Mesendoderm (in vitro differentiated cells): ENCODE data around the gene FAM184B.

Experiments used
- DNase-seq: peaks from one replicate; pipeline ENCODE4 v3.0.0; 2013
- H2AK5ac ChIP-seq: 2 replicates; pipeline ENCODE4 v1.6.1; 2013; ENCODE audit warnings: low read length, inconsistent platforms
- H2BK120ac ChIP-seq: 2 replicates; pipeline ENCODE4 v1.6.1; 2013; ENCODE audit warnings: low read depth, mild to moderate bottlenecking, low read length, moderate library complexity, mixed read lengths
- H2BK15ac ChIP-seq: replicated peaks from 2 replicates; pipeline ENCODE4 v1.6.1; 2013; ENCODE audit warnings: low read depth, mild to moderate bottlenecking, moderate library complexity
- H2BK5ac ChIP-seq: 2 replicates; pipeline ENCODE4 v1.6.1; 2013; ENCODE audit warnings: low read length, inconsistent platforms
- H3K18ac ChIP-seq: 2 replicates; pipeline ENCODE4 v1.6.1; 2013; ENCODE audit warnings: mild to moderate bottlenecking, low read length, mixed read lengths
- H3K23ac ChIP-seq: one replicate; pipeline ENCODE4 v1.6.1; 2013; ENCODE audit warnings: low read length
- H3K27ac ChIP-seq: 2 replicates; pipeline ENCODE4 v1.5.1; 2013; ENCODE audit warnings: low read depth, mild to moderate bottlenecking, inconsistent platforms, low read length, moderate library complexity
- H3K27me3 ChIP-seq: 2 replicates; pipeline ENCODE4 v1.6.1; 2013; ENCODE audit warnings: low read length, control low read depth, mild to moderate bottlenecking, inconsistent platforms; ENCODE audit not compliant: insufficient read depth, poor library complexity
- H3K36me3 ChIP-seq: 2 replicates; pipeline ENCODE4 v1.6.1; 2013; ENCODE audit warnings: low read length, inconsistent platforms; ENCODE audit not compliant: control insufficient read depth, insufficient read depth
- H3K4ac ChIP-seq: one replicate; pipeline ENCODE4 v1.6.1; 2013; ENCODE audit warnings: low read depth, mild to moderate bottlenecking, low read length, moderate library complexity
- H3K4me1 ChIP-seq: 2 replicates; pipeline ENCODE4 v1.6.1; 2013; ENCODE audit warnings: low read depth, low read length, inconsistent platforms; ENCODE audit not compliant: control insufficient read depth
- H3K4me2 ChIP-seq: 2 replicates; pipeline ENCODE4 v1.6.1; 2013; ENCODE audit warnings: low read length
- H3K4me3 ChIP-seq: 2 replicates; pipeline ENCODE4 v1.5.1; 2013; ENCODE audit warnings: mild to moderate bottlenecking, low read length
- H3K56ac ChIP-seq: one replicate; pipeline ENCODE4 v1.6.1; 2013; ENCODE audit warnings: low read length
- H3K79me1 ChIP-seq: 2 replicates; pipeline ENCODE4 v1.6.1; 2013; ENCODE audit warnings: low read length, inconsistent platforms
- H3K79me2 ChIP-seq: 2 replicates; pipeline ENCODE4 v1.6.1; 2013; ENCODE audit warnings: mild to moderate bottlenecking, low read length; ENCODE audit not compliant: control insufficient read depth, insufficient read depth
- H3K9ac ChIP-seq: 2 replicates; pipeline ENCODE4 v1.6.1; 2013; ENCODE audit warnings: low read length, inconsistent platforms
- H4K5ac ChIP-seq: one replicate; pipeline ENCODE4 v1.6.1; 2013; ENCODE audit warnings: low read length
- H4K8ac ChIP-seq: one replicate; pipeline ENCODE4 v1.6.1; 2013; ENCODE audit warnings: low read depth, mild to moderate bottlenecking, control low read depth, low read length, moderate library complexity
- WGBS: extraction: QIAGEN DNeasy Blood & Tissue Kit; methylation state at CpG from one replicate; pipeline ENCODE4 v1.1.7; 2013; ENCODE audit warnings: low lambda C conversion rate, missing lambda C conversion rate; ENCODE audit not compliant: insufficient coverage; ENCODE audit errors: extremely low coverage; 5-methylcytosine and 5-hydroxymethylcytosine counted together

FAM184B gene

DNA sequence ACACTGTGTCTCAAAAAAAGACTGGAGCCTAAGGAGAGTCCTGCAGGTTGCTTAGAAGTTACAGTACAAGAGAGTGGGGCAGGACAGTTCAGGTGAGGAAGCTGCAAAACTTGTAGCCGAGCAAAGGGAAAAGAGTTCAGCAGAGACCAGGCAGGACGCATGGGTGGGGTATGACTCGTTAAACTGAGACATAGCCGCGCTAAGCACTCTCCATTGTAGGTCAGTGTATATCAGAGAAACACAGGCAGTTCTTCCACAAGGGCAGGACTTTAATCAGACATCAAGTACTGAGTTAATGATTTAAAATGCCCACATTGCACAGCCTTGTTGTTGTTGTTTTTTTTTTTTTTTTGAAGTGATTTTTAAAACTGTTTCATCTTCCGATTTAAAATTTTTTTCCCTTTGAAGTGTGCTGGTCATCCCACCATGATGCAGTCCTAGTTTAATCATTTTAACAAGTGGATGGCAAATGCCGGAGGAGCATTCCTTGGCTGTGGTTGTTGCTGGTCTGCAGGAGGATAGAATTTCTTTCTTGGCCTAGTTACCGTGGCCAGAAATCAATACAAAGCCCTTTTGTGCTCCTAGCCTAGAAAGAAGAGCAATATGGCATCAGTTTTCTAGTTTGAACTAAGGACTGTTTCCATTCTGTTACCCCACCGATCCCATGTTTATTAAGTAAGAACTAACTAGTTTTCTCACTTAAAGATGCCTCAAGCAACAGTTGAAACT, 194.2 kb downstream of the FAM184B start:
- no peak overlapping the region for H2AK5ac ChIP-seq
- H3K23ac ChIP-seq: no peak overlapping the region
- no peak overlapping the region for H2BK15ac ChIP-seq
- no peak overlapping the region for H3K9ac ChIP-seq
- peak; percentile 12 for DNase-seq
- H4K8ac ChIP-seq: no peak overlapping the region
- H3K27me3 ChIP-seq: no peaks in the 10 kb centered on the region
- no peak overlapping the region for H3K56ac ChIP-seq
- no peak overlapping the region for H3K4me2 ChIP-seq
- H4K5ac ChIP-seq: no peak overlapping the region
- H3K79me2 ChIP-seq: no peaks in the 10 kb centered on the region
- H2BK120ac ChIP-seq: no peak overlapping the region
- no peaks in the 10 kb centered on the region for H3K4me1 ChIP-seq
- no peak overlapping the region for H3K4me3 ChIP-seq
- H3K36me3 ChIP-seq: peaks cover 13% of the 10 kb centered on the region
- H2BK5ac ChIP-seq: no peak overlapping the region
- H3K4ac ChIP-seq: no peak overlapping the region
- H3K79me1 ChIP-seq: no peaks in the 10 kb centered on the region
- WGBS: no CpG with 5 or more reads among the region's 9 CpGs
- H3K18ac ChIP-seq: no peak overlapping the region
- no peak overlapping the region for H3K27ac ChIP-seq

DNA sequence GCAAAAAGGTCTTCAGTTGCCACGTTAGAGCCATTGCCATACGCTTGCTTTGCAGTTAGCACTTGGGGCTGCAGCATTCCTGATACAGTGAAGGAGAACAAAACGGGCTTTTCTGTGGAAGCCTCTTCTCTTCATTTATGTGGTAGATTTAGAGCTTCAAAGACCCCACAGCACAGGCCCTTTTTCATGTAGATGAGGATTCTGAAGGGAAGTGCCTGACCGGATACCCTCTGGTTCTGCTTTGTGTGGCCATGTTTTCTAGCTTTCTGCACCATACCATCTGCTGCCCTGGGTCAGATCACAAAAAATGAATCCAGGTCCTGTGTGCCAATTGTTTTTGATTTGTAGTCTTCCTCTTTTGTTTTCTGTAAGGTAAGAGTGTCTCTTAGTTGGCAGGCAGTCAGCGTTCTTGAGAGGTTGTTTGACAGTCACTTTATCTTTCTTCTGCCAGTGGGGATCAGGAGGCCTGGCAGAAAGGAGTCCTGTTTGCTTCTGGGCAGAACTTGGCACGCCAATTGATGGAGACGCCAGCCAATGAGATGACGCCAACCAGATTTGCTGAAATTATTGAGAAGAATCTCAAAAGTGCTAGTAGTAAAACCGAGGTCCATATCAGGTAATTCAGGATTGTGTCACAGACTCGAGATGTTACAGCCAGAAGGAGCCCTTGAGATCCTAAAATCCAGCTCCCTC, 196.8 kb downstream of the FAM184B start:
- no peak overlapping the region for H3K56ac ChIP-seq
- H3K9ac ChIP-seq: no peak overlapping the region
- no peak overlapping the region for H3K23ac ChIP-seq
- H2AK5ac ChIP-seq: no peak overlapping the region
- peaks cover 13% of the 10 kb centered on the region for H3K36me3 ChIP-seq
- no peak overlapping the region for H3K27ac ChIP-seq
- no CpG with 5 or more reads among the region's 10 CpGs for WGBS
- no peak overlapping the region for H4K8ac ChIP-seq
- DNase-seq: no peak
- no peak overlapping the region for H3K4ac ChIP-seq
- H3K4me1 ChIP-seq: no peaks in the 10 kb centered on the region
- H3K4me3 ChIP-seq: no peak overlapping the region
- H4K5ac ChIP-seq: no peak overlapping the region
- no peaks in the 10 kb centered on the region for H3K79me1 ChIP-seq
- no peaks in the 10 kb centered on the region for H3K27me3 ChIP-seq
- no peak overlapping the region for H2BK120ac ChIP-seq
- H3K79me2 ChIP-seq: no peaks in the 10 kb centered on the region
- H3K4me2 ChIP-seq: no peak overlapping the region
- no peak overlapping the region for H3K18ac ChIP-seq
- H2BK15ac ChIP-seq: no peak overlapping the region
- no peak overlapping the region for H2BK5ac ChIP-seq

GRCh38 chr4:17583941-17584340, 197.5 kb downstream of the FAM184B start:
- H4K8ac ChIP-seq: no peak overlapping the region
- H3K4me1 ChIP-seq: no peaks in the 10 kb centered on the region
- no peaks in the 10 kb centered on the region for H3K27me3 ChIP-seq
- H3K27ac ChIP-seq: no peak overlapping the region
- no peak overlapping the region for H2BK15ac ChIP-seq
- no CpG with 5 or more reads among the region's 4 CpGs for WGBS
- peaks cover 13% of the 10 kb centered on the region for H3K36me3 ChIP-seq
- no peak overlapping the region for H2BK120ac ChIP-seq
- H3K79me2 ChIP-seq: no peaks in the 10 kb centered on the region
- H3K18ac ChIP-seq: no peak overlapping the region
- H3K56ac ChIP-seq: no peak overlapping the region
- no peak overlapping the region for H3K9ac ChIP-seq
- no peak overlapping the region for H2AK5ac ChIP-seq
- H2BK5ac ChIP-seq: no peak overlapping the region
- no peak overlapping the region for H3K23ac ChIP-seq
- peaks cover 4% of the 10 kb centered on the region for H3K79me1 ChIP-seq
- H3K4ac ChIP-seq: no peak overlapping the region
- no peak overlapping the region for H3K4me2 ChIP-seq
- DNase-seq: no peak
- no peak overlapping the region for H3K4me3 ChIP-seq
- H4K5ac ChIP-seq: no peak overlapping the region

- Histone ChIP-seq H2BK15ac (no peak overlapping the region), H3K4me1 (peaks cover 2% of the 10 kb centered on the region), H2AK5ac (no peak overlapping the region), H3K4ac (no peak overlapping the region), H3K27ac (no peak overlapping the region), H3K36me3 (peaks cover 11% of the 10 kb centered on the region), H2BK5ac (no peak overlapping the region), H4K5ac (no peak overlapping the region), H3K79me2 (no peaks in the 10 kb centered on the region), H2BK120ac (no peak overlapping the region), H3K18ac (no peak overlapping the region), H3K4me2 (no peak overlapping the region), H3K9ac (no peak overlapping the region), H3K27me3 (no peaks in the 10 kb centered on the region), H3K23ac (no peak overlapping the region), H3K4me3 (no peak overlapping the region), H3K56ac (no peak overlapping the region), H3K79me1 (peaks cover 7% of the 10 kb centered on the region), H4K8ac (no peak overlapping the region)
- DNase-seq: no peak
- WGBS: no CpG with 5 or more reads among the region's 9 CpGs
Observed at GRCh38 chr4:17583276-17583675, 198.1 kb downstream of the FAM184B start.

DNA sequence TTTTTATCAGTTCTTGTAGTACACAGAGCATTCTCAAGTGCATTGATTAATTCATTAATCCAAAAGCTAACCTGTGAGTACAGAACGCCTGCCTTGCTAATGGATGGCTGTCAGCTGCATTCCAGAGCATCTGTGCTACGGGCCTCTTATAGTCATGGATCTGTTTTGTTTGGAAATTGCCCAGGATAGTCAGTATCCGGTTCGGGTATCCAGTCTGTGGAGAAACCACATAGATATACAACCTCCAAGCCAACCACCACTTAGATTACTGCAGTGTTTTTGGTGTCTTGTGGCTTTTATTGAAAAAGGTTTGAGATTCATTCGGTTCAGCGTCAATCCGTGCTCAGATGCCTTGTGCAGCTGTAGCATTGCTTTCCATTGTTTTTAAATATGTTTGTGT, 200.5 kb downstream of the FAM184B start:
- H3K4ac ChIP-seq: no peak overlapping the region
- H2AK5ac ChIP-seq: no peak overlapping the region
- H3K56ac ChIP-seq: no peak overlapping the region
- peaks cover 9% of the 10 kb centered on the region for H3K36me3 ChIP-seq
- no peak overlapping the region for H4K8ac ChIP-seq
- H3K4me3 ChIP-seq: no peak overlapping the region
- no peak overlapping the region for H2BK120ac ChIP-seq
- H3K9ac ChIP-seq: no peak overlapping the region
- no peaks in the 10 kb centered on the region for H3K27me3 ChIP-seq
- H3K79me1 ChIP-seq: peaks cover 7% of the 10 kb centered on the region
- H3K27ac ChIP-seq: no peak overlapping the region
- no CpG with 5 or more reads among the region's 7 CpGs for WGBS
- no peaks in the 10 kb centered on the region for H3K79me2 ChIP-seq
- no peak overlapping the region for H4K5ac ChIP-seq
- no peak overlapping the region for H3K23ac ChIP-seq
- no peak for DNase-seq
- peaks cover 5% of the 10 kb centered on the region for H3K4me1 ChIP-seq
- no peak overlapping the region for H3K4me2 ChIP-seq
- H2BK15ac ChIP-seq: no peak overlapping the region
- H2BK5ac ChIP-seq: no peak overlapping the region
- H3K18ac ChIP-seq: no peak overlapping the region
